Hematopoietic multipotent progenitor cell treated with erythropoietin and hydrocortisone succinate and interleukin-3 and kit ligand, for 17 days (in vitro differentiated cells): Measurements from ENCODE around the gene SOX30.
"Not testable (repeated sequence)": the region's sequence is repeated elsewhere in the genome, so short reads cannot be mapped to it uniquely, and the experiment has no call there.

ENCODE experiments used
- DNase-seq: peaks from one replicate; pipeline ENCODE4 v3.0.0-alpha.2; 2015; ENCODE audit warnings: low spot score

Gene SOX30

DNA sequence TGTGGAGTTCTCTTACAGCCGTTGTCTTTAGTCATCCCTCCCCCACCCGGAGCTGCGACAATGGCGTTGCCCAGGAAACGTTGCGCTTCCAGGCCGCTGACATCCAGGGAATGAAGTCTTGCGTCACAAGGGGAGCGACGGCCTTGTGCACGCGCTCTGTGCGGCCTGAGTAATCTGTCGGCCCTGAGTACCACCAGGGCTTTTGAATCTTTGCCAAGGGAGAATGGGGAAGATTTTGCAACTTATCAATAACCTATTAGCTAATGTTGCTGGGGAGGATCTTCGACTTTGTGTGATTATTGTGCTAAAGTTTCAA, at the start of gene SOX30:
Gene SOX30, minus strand, starts transcription at position 62 of the 316 bp plus-strand sequence. CDS start 360 bp downstream, outside the sequence.
- no peak for DNase-seq

DNA sequence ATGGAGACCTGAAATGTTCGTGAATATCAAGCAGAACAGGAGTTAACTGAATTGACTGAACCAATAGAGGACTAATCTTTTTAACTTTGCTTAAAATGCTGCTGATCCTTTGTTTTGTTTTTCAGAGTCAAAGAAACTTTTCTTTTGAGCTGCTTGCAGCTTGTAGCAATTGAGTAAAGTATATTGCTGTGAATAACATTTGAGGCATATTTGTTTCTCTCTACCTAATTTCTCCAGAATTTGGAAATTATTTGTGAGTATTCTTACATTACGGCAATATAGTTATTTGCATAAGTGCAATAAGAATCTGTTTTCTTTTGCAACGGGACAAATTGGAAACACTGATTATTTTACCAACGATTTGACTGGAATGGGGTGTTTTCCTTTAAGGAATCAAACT, 46.4 kb upstream of the SOX30 start:
- DNase-seq, result not testable (repeated sequence)

DNA sequence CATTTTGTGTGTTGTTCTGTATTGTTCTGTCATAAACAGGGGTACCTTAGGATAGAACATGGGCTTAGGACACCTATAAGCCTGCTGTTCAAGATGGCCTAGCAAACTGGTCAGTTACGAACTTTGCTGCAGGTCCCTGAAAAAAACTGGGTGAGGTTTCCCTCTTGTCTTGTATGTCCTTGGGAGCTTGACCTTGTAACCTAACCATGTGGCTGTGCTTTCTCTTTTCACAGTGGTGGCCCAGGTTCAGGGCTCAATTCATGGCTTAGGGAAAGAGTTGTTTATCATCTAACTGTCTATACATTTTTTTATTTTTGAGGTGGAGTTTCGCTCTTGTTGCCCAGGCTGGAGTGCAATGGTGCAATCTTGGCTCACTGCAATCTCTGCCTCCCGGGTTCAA, 43.9 kb upstream of the SOX30 start:
- DNase-seq, result not testable (repeated sequence)

DNA sequence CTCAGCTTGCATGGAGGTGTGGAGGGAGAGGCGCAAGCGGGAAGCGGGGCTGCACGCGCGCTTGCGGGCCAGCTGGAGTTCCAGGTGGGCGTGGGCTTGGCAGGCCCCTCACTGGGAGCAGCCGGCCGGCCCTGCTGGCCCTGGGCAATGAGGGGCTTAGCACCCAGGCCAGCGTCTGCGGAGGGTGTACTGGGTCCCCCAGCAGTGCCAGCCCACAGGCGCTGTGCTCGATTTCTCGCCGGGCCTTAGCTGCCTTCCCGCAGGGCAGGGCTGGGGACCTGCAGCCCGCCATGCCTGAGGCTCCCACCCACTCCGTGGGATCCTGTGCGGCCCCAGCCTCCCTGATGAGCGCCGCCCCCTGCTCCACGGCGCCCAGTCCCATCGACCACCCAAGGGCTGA, 41.6 kb upstream of the SOX30 start:
- DNase-seq, result not testable (repeated sequence)

DNA sequence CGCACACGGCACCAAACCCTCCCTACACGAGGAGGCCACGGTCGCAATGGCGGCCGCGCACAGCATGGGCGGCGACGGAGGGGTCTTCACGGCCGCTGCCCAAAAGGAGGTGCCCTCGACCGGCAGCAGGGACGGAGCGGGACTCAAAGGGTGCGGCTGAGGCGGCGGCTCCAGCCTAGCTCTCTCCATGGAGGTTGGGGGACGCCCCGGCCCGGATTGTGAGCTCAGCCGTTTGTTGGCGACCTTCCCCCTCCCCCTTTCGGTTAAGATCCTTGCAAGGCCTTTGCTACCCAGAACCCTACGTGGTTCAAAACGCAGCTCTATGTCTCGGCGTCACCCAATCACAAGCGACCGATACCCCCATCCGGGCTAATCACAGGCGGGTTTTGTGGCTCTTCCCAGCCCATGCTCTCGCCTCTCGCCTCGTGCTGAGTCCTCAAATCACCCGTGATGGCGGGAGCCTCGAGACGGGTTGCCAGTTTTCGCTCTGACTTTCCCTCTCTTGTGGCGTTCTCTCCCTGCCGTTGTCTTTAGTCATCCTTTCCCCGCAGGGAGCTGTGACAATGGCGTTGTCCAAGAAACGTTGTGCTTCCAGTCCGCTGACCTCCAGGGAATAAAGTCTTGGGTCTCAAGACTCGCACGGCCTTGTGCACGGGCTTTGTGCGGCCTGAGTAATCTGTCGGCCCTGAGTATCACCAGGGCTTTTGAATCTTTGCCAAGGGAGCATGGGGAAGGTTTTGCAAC, 38.6 kb upstream of the SOX30 start:
- DNase-seq, result no peak

DNA sequence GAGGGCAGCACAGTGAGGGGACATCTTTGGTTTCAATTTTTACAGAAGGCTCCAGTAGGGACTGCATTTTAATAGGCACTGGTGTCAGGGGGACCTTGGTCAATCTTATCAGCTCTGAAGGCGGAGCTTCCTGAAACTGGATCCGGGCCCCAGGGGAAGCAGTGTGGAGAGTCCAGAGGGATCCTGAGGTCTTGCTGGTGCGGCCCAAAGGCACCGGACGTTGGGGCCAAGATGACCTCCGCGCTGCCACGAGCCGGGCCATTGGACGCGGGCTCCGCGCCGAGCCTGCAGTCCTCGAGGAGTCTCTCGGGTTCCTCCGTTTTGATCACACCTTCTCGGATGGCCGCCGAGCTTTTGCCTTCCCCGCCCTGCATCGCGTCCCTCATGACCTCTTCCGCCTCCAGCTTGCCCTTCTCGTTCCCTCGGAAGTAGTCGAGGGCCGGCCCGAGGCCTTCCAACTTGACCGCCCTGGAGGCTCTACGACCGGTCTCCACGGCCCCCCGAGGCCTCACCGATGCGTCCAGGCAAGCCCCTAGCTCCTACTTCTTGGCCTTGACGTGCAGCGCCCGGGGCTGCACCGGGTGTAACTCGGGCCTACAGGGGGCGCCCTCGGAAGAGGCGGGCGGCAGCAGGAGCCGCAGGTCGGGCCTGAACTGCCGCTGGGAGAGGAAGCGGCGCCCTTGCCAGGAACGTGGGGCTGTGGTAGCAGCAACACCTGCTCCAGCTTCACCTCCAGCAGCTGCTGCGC, 37.9 kb upstream of the SOX30 start:
- peak; percentile 28 for DNase-seq

DNA sequence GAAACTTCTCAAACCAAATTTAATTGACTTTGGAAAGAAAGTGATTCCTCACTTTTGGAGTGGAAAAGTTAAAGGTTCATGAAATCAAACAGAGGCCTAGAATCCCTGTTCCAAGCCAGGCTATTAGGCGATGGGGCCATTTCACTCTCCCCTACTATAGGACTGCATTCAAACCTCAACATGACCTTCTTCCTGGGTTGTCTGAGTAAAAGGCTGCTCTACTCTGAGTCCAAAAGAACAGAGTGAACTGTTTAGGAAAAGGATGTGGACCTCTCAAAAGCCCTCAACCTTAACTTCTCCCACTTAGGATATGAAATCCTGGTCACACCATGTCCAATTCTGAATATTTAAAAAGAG, 34.9 kb upstream of the SOX30 start:
- no peak for DNase-seq

DNA sequence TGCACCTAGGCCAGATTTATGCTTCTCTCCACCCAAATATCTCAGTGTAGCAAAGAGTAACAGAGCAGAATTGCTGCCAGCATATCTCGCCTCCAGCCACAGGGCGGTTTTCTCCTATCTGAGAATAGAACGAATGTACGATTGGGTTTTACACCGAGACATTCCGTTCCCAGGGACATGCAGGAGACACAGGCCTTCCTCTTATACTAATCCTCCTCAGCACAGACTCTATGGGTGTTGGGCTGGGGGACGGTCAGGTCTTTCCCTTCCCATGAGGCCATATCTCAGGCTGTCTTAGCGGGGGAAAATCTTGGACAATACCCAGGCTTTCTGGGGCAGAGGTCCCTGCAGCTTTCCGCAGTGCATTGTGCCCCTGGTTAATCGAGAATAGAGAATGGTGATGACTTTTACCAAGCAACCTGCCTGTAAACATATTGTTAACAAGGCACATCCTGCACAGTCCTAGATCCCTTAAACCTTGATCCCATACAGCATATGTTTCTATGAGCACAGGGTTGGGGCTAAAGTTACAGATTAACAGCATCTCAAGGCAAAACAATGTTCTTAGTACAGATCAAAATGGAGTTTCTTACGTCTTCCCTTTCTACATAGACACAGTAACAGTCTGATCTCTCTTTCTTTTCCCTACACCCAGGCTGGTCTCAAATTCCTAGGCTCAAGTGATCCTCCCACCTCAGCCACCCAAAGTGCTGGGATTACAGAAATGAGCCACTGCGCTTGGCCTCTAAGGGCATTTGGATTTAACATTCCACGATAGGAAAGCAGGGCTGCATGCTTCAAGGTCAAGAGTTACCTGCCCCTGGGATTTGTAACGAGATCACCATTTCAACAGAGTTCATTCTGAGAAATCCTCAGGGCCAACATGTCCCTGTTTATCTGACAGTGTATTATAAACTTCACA, 34.3 kb upstream of the SOX30 start:
- DNase-seq, result not testable (repeated sequence)

DNA sequence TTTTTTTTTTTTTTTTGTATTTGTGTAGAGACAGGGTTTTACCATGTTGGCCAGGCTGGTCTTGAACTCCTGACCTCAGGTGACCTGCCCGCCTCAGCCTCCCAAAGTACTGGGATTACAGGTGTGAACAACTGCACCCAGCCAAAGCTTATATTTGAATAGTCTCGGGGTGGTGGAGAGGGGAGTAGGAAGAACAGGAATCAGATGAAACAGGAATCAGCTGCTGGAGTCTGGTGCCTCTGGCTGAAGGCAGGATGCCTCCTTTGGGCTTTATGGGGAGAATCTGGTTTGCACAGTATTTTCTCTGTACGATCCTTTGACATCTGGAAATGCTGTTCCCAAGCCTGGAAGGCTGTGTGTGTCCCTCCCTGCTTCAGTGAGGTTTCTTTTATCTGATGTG, 30.0 kb upstream of the SOX30 start:
- DNase-seq, result no peak

DNA sequence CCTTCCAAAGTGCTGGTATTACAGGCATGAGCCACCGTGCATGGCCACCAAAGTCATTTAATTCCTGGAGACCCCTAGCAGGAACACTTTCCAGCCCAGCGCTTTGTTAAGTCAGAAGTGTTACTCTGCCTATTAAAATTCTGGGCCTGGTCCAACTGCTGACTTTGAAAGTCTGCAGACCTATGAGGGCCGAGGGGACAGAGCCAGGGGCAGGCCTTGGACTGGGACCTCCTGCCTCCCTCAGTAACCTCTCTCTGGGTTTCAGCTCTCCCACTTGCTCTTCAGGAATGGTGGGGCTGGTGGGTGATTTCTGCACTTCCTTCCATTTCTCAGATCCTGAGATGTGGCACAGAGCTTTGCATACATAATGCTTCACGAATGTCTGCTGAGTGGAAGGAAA, 28.8 kb upstream of the SOX30 start:
- no peak for DNase-seq

DNA sequence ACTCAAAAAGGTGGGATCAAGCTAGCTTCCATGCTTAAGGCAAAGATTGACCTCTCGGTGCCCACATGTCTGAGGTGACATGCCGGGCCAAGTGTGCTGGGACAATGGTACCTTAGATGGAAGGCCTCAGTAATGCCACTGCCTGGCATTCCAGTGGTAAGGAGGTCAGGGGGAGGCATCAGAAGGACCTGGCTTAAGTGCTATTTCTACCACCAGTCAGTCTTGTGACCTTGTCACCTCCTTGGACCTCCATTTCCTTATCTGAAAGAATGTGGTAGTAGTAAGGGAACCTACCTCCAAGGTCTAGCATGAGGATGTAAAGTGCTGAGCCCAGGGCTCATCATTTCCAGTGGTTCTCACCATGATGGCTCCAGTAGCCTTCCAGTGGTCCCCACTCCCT, 28.0 kb upstream of the SOX30 start:
- no peak for DNase-seq

DNA sequence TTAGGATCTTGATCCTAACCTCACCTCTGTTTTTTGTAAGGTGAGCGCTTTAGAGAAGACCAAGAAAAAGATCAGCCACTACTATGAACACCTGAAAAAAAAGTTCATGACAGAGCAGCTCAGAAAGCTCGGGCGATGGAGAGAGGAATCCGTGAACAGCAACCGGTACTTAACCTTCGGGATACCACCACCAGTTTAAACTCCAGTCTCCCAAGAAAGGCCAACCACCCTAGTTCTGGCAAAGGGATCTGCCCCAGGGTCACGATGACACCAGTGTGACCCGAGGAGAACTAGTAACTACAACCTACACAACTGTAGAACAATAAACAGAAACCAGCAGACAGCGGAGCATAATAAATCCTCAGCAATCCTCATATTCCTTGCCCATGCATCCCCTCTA, 27.6 kb upstream of the SOX30 start:
- no peak for DNase-seq

DNA sequence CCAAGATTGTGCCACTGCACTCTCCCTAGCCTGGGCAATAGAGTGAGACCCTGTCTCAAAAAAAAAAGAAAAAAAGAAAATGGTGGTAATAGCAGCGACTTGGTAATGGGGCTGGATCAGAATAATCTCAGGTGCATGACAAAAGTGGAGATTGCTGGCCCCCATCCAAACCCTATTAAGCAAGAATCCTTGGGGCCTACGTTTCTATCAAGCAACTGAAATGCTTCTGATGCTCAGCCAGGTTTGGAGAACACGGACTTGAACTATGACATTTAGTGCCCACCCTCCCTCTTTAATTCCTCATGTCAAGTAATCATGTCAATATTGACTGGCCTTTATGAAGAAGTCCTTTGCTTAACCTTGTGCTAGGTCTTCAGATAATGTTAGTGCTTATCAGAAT, 25.7 kb upstream of the SOX30 start:
- no peak for DNase-seq

DNA sequence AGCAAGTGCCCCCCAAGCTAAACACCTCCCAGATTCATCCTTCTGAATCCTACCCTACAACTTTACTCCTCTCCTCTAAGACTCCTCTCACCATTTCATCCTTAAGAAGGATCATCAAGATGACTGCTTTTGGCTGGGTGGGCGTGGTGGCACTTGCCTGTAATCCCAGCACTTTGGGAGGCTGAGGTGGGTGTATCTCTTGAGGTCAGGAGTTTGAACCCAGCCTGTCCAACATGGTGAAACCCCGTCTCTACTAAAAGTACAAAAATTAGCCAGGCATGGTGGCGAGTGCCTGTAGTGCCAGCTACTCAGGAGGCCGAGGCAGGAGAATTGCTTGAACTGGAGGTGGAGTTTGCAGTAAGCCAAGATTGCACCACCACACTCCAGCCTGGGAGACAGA, 22.1 kb upstream of the SOX30 start:
- DNase-seq, result not testable (repeated sequence)

DNA sequence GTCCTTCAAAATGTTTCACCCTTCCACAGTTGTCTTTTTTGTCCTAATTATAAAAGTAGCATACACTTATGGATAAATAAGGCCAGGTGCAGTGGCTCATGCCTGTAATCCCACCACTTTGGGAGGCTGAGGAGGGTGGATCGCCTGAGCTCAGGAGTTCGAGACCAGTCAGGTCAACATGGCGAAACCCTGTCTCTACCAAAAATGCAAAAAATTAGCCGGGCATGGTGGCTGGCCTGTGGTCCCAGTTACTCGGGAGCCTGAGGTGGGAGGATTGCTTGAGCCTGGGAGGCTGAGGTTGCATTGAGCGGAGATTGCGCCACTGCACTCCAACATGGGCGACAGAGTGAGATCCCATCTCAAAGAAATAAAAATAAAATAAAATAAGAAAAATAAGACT, 20.7 kb upstream of the SOX30 start:
- no peak for DNase-seq

DNA sequence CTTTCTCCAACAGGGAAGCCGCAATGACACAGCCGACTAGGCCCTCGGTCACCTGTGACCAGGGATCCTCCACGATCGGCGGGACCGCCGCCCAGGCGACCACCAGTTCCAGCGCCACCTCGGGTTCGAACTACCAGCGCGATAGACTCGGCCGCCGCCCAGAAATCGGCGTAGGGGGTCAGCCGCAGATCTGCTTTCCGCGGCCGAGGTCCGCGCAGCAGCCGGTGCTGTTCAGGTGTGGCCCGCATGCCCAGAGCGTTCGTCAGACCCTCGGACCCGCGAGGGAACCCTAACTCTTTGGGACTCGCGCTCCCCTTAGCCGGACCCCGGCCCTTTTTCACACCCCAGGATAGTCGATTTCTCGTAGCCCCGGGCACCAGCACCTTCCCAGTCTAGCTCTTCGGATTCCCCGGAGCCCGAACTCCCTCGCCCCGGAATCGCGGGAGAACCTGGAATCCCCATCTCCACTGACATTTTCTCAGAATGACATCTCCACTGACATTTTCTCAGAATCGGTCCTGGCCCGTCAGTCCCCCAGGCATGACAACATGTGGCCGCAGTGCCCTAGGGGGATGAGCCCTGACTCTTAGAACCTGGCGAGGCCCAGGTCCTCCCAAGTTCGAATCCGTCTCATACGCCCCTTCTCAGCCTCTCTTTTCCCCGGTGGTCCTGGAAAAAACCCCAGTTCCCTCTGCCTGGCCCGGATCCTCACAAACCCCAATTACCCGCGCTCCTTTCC, 19.5 kb upstream of the SOX30 start:
- DNase-seq, result no peak

DNA sequence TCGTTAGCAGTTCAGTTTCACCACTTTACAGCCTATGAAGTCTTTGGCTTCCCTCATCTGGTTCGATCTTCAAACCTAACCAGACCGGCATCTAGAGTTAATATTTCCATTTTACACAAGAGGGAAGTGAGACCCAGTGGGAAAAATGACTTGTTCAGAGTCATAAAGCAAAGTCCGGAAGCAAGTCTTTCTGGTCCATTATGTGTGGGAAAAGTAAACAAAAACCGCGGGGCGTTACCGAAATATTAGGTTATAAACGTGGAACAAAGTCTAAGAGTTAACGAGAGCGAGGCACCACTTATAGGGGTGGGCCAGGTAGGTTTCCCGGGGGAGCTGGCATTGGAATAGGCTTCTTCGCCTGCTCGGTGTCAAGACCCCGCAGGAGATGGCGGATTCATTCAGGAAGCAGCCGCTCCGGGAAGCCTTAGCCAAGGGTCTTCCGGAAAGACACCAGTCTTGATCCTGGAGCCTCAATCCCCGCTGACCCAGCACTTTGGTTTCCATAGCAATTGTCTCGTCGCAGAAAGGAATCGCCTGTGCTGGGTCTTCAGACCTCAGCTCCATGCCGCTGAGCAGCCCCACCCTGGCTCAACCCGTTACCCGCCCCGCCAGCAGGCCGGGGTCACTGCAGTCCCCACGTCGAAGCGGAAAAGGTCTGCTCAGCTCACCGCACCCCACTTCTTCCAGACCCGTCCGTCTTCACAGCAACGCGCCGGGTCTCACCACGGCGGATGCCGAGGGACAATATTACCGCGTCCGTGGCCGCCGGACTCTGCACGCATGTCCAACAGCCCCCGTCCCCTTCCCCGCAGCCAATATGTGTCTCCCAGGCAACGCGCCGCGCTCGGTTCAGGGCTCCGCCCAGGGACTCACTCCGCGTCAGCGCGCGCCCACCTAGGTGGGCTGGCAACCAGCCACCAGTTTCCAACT, 18.7 kb upstream of the SOX30 start, which contains the start of gene C5orf52:
Gene C5orf52, plus strand, starts transcription at position 872 of the 930 bp plus-strand sequence. CDS start 82 bp downstream, outside the sequence.
- DNase-seq, result no peak

DNA sequence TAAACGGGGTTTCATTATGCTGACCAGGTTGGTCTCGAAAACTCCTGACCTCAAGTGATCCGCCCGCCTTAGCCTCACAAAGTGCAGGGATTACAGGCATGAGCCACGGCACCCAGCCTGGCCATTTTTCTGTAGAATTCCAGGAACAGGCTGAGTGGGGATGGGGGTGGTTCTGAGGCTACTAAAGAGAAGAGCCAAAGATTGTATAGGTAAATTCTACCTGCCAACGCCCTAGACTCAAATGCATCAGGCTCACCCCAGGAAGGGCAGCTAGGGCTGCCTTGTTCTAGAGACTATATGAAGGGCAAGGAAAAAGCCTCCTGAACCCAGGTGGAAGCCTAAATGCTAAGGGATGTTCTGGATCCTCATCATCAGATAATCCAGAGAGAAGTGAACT, 17.5 kb upstream of the SOX30 start:
- no peak for DNase-seq

DNA sequence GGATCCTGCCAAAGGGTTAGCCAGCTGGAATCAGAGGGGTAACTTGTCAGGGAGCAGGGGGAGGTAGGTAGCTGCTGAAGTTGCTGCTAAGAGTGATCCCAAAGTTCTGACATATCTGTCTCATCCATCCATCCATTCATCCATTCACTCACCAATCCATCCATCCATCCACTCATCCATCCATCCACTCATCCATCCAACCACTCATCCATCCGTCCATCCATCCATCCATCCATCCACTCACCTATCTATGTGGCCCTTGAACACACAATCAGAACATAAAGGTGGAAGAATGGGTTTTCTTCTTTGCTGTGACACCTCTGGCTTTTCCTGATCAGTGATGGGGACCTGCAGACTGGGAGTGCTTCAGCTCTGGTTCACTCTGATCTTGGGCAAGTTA, 16.1 kb upstream of the SOX30 start:
- no peak for DNase-seq

DNA sequence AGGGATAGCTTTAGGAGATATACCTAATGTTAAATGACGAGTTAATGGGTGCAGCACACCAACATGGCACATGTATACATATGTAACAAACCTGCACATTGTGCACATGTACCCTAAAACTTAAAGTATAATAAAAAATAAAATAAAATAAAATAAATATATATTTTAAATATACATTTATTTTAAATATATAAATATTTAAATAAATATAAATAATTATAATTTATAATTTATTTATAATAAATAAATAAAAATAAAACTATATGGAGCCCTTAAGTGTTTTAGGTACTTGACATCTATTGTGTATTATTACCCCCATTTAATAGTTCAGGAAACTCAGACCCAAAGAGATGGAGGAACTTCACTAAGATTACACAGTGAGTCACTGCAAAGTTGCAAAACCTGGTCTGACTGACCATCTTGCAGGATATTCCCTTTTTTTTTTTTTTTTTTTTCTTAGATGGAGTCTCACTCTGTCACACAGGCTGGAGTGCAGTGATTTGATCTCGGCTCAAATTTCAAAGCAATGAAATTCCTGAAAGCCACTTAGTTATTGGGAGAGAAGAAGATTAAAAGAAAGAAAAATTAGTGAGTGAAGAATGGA, 13.3 kb upstream of the SOX30 start:
- no peak for DNase-seq
